Thoracic aorta (tissue), 2 donors: ENCODE results near the gene UPK3A. TPM values are rescaled to one million over a fixed set of nuclear protein-coding genes. Genes with fewer than 3 reads are reported as not detected.

Source experiments
- ATAC-seq: fragments of 150-250 bp; one replicate; pipeline ENCODE4 v1.8.0; 2017; ENCODE audit warnings: low read depth; ENCODE audit not compliant: insufficient number of reproducible peaks, low FRiP score
- DNase-seq: peaks from one replicate; pipeline ENCODE4 v3.0.0-alpha.2; 2020; ENCODE audit warnings: low spot score
- H3K27ac ChIP-seq, 2 donors: fragments of 200-600 bp; sonication (generic); 1 replicate in 1 of 2; 2 replicates in 1 of 2; pipeline ENCODE4 v1.5.1; 2016; ENCODE audit warnings: mild to moderate bottlenecking in 2 of 2, moderate library complexity in 2 of 2
- H3K27me3 ChIP-seq: fragments of 200-600 bp; sonication (generic); replicated peaks from 2 replicates; pipeline ENCODE4 v1.6.0; 2016; ENCODE audit warnings: mild to moderate bottlenecking; ENCODE audit not compliant: insufficient read depth
- H3K36me3 ChIP-seq: fragments of 200-600 bp; sonication (generic); one replicate; pipeline ENCODE4 v1.5.1; 2016
- H3K4me1 ChIP-seq, 2 donors: fragments of 200-600 bp; sonication (generic); 1 replicate in 1 of 2; 2 replicates in 1 of 2; pipeline versions ENCODE4 v1.5.1 to v1.6.0; 2016; ENCODE audit warnings: low read depth in 2 of 2, mild to moderate bottlenecking in 1 of 2; ENCODE audit not compliant: control insufficient read depth in 1 of 2
- H3K4me3 ChIP-seq: fragments of 200-600 bp; sonication (generic); 2 replicates; pipeline ENCODE4 v1.5.1; 2016; ENCODE audit warnings: mild to moderate bottlenecking
- H3K9me3 ChIP-seq: fragments of 200-600 bp; sonication (generic); 2 replicates; pipeline ENCODE4 v1.5.1; 2016
- CTCF ChIP-seq: fragments of 200-600 bp; sonication (generic); IDR thresholded peaks from one replicate; pipeline ENCODE4 v1.5.1; 2019; ENCODE audit warnings: antibody characterized with exemption
- total RNA-seq, 2 donors: library from RNA; depleted of rRNA; stranded (reverse); fragments of >200 nt; gene quantifications; one replicate each; pipeline versions ENCODE4 v1.1.0 to v1.2.3, GENCODE V29; 2016

UPK3A gene
- total RNA-seq, 2 donors from 2014 or later, result not detected

- H3K27me3 ChIP-seq, result no peaks in the 10 kb centered on the region
- no peak for TF ChIP-seq CTCF
- no peak for DNase-seq
- no peaks in the 10 kb centered on the region for H3K36me3 ChIP-seq
- H3K27ac ChIP-seq, result no peak overlapping the region
- H3K4me1 ChIP-seq, result no peaks in the 10 kb centered on the region
- no peaks in the 10 kb centered on the region for H3K9me3 ChIP-seq
- ATAC-seq, result no peak
- no peak overlapping the region for H3K4me3 ChIP-seq
Measured at GRCh38 chr22:45295492-45295891, 10.7 kb downstream of the UPK3A start.

- Histone ChIP-seq H3K36me3 (no peaks in the 10 kb centered on the region), H3K27ac (no peak overlapping the region), H3K27me3 (no peaks in the 10 kb centered on the region), H3K4me3 (no peak overlapping the region), H3K9me3 (no peaks in the 10 kb centered on the region), H3K4me1 (no peaks in the 10 kb centered on the region)
- DNase-seq (no peak), ATAC-seq (no peak)
- no peak for TF ChIP-seq CTCF
Measured at GRCh38 chr22:45296628-45297297, 12.0 kb downstream of the UPK3A start.

DNA sequence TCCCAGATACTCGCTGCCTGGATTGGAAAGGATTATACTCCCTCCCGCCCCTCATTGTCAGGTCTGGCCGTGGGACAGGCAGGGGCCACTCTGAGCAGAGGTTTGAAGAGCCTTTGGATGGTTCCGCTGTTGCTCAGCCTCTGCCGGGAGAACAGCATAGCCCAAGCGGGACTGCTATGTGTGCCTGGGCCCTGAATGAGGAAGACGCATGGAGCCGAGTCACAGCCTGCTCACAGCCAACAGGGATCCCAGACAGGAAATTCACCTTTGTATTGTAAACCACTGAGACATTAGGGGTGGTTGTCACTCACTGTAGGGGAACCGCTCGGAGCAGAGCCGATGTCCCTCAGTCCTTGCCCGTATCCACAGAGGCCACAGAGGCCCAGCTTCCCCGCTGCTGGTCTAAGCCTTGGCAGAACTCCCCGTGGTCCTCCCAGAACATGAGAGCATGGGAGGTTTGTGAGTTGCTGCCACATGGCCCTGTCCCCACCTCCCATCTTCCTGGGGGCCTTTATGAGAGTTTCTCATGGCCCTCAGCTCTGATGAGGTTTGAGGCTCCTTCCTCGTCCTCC is 14.3 kb downstream of the UPK3A start:
- no peak for TF ChIP-seq CTCF
- ATAC-seq (no peak), DNase-seq (no peak)
- Histone ChIP-seq H3K27ac (no peak overlapping the region), H3K4me1 (no peaks in the 10 kb centered on the region), H3K4me3 (no peak overlapping the region), H3K36me3 (no peaks in the 10 kb centered on the region), H3K27me3 (no peaks in the 10 kb centered on the region), H3K9me3 (no peaks in the 10 kb centered on the region)

DNA sequence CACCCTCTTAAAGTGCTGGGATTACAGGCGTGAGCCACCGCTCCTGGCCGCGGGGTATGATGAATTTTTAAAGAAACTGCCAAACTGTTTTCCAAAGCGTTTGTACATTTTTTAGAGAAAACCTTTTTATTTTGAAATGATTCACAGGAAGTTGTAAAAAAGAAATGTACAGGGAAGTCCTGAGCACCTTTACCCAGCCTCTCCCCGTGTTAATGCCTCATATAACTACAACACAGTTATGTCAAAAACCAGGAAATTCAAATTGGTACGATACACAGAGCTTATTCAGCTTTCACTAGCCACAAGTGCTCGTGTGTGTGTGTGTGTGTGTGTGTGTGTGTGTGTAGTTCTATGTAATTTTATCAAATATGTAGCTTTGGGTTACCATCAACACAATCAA is 18.0 kb downstream of the UPK3A start:
- H3K27ac ChIP-seq, result no peak overlapping the region

DNA sequence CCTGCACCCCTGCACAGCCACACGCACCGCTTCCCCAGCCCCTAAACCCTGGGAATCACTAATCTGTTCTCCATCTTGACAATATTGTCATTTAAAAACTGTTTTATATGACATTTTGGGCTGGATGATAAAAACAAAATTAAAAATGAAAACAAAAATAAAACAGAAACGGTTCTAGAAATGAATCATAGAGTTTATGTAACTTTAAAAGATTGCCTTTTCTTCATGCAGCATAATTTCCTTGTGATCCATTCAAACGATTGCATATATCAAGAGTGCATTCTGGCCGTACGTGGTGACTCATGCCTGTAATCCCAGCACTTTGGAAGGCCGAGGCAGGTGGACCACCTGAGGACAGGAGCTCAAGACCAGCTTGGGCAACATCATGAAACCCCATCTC is 18.4 kb downstream of the UPK3A start:
- H3K9me3 ChIP-seq, result no peaks in the 10 kb centered on the region
- no peak overlapping the region for H3K27ac ChIP-seq
- no peak overlapping the region for H3K4me3 ChIP-seq
- TF ChIP-seq CTCF, result no peak
- ATAC-seq (no peak), DNase-seq (no peak)
- H3K36me3 ChIP-seq, result no peaks in the 10 kb centered on the region
- H3K27me3 ChIP-seq, result no peaks in the 10 kb centered on the region
- H3K4me1 ChIP-seq, result no peaks in the 10 kb centered on the region

More for the DNA sequence above, 18.0 kb downstream of the UPK3A start:
- H3K9me3 ChIP-seq, result no peaks in the 10 kb centered on the region
- ATAC-seq (no peak), DNase-seq (no peak)
- H3K4me1 ChIP-seq, result no peaks in the 10 kb centered on the region
- H3K27me3 ChIP-seq, result no peaks in the 10 kb centered on the region
- TF ChIP-seq CTCF, result no peak
- H3K4me3 ChIP-seq, result no peak overlapping the region
- H3K36me3 ChIP-seq, result no peaks in the 10 kb centered on the region
